IMR-90 (cell line): ENCODE data around the gene OPCML. TPM values are rescaled to one million over a fixed set of nuclear protein-coding genes. Genes with fewer than 3 reads are reported as not detected.

Experiments
- ATAC-seq: fragments of 200-7000 bp; cut with Tn5 transposase; 2 replicates; pipeline ENCODE4 v1.9.1; 2020; ENCODE audit warnings: low read depth, mild to moderate bottlenecking, moderate library complexity
- BruUV-seq: library from RNA; stranded (reverse); fragments of 400-500 nt; replicated peaks from 2 replicates; lab custom pipeline; 2021; lab: Mats Ljungman, UMichigan
- CTCF ChIA-PET: fragments of 300-600 bp; formaldehyde crosslinking; extraction: SDS; loops from one replicate; lab custom pipeline; 2021; ENCODE audit warnings: antibody characterized with exemption; lab: Yijun Ruan, JAX
- POLR2A ChIA-PET: fragments of 300-600 bp; sonication (Branson Sonifier 250); formaldehyde crosslinking; loops from one replicate; lab custom pipeline; 2022; ENCODE audit warnings: antibody characterized with exemption; ENCODE audit not compliant: unreplicated experiment; lab: Charles Lee
- DNase-seq: peaks from one replicate; pipeline ENCODE4 v3.0.0; 2013
- H2AFZ ChIP-seq: replicated peaks from 2 replicates; pipeline ENCODE3; 2013; ENCODE audit warnings: low read length, mild to moderate bottlenecking; ENCODE audit not compliant: poor library complexity
- H2AK5ac ChIP-seq: 2 replicates; pipeline ENCODE4 v1.6.1; 2013; ENCODE audit warnings: low read depth, low read length, inconsistent platforms
- H2AK9ac ChIP-seq: replicated peaks from 2 replicates; pipeline ENCODE3; 2013; ENCODE audit warnings: mild to moderate bottlenecking, low read depth, low read length, moderate library complexity; ENCODE audit not compliant: poor library complexity
- H2BK120ac ChIP-seq: 2 replicates; pipeline ENCODE4 v1.6.1; 2013; ENCODE audit warnings: low read depth, low read length, inconsistent platforms
- H2BK15ac ChIP-seq: 3 replicates; pipeline ENCODE4 v1.6.1; 2013; ENCODE audit warnings: low read depth, low read length, inconsistent platforms
- H2BK20ac ChIP-seq: 2 replicates; pipeline ENCODE4 v1.6.1; 2013; ENCODE audit warnings: low read depth, mild to moderate bottlenecking, inconsistent platforms, low read length, moderate library complexity
- H2BK5ac ChIP-seq: 2 replicates; pipeline ENCODE4 v1.6.1; 2013; ENCODE audit warnings: mild to moderate bottlenecking, low read depth, low read length, inconsistent platforms; ENCODE audit not compliant: poor library complexity, severe bottlenecking
- H3K14ac ChIP-seq: replicated peaks from 2 replicates; pipeline ENCODE4 v1.6.1; 2013; ENCODE audit warnings: low read depth, low read length, inconsistent platforms
- H3K18ac ChIP-seq: 2 replicates; pipeline ENCODE4 v1.6.1; 2013; ENCODE audit warnings: low read depth, low read length, control low read depth
- H3K23ac ChIP-seq: 2 replicates; pipeline ENCODE4 v1.6.1; 2013; ENCODE audit warnings: low read depth, low read length, inconsistent platforms
- H3K27ac ChIP-seq: 2 replicates; pipeline ENCODE4 v1.5.1; 2013; ENCODE audit warnings: mild to moderate bottlenecking, control low read depth, low read length; ENCODE audit not compliant: insufficient read depth
- H3K27me3 ChIP-seq: 2 replicates; pipeline ENCODE4 v1.6.1; 2013; ENCODE audit warnings: low read length; ENCODE audit not compliant: control insufficient read depth, insufficient read depth
- H3K36me3 ChIP-seq: 2 replicates; pipeline ENCODE4 v1.6.1; 2013; ENCODE audit warnings: low read length, mixed read lengths; ENCODE audit not compliant: control insufficient read depth, insufficient read depth
- H3K4ac ChIP-seq: 2 replicates; pipeline ENCODE4 v1.6.1; 2013; ENCODE audit warnings: low read depth, low read length, inconsistent platforms
- H3K4me1 ChIP-seq: 2 replicates; pipeline ENCODE4 v1.6.1; 2013; ENCODE audit warnings: low read length, mixed read lengths; ENCODE audit not compliant: control insufficient read depth, insufficient read depth
- H3K4me2 ChIP-seq: 2 replicates; pipeline ENCODE4 v1.6.1; 2013; ENCODE audit warnings: low read depth, mild to moderate bottlenecking, control low read depth, low read length, moderate library complexity
- H3K4me3 ChIP-seq: 2 replicates; pipeline ENCODE4 v1.5.1; 2013; ENCODE audit warnings: low read depth, mild to moderate bottlenecking, control low read depth, low read length, moderate library complexity; ENCODE audit not compliant: insufficient read depth
- H3K56ac ChIP-seq: 2 replicates; pipeline ENCODE4 v1.6.1; 2013; ENCODE audit warnings: low read length, inconsistent platforms; ENCODE audit not compliant: insufficient read depth; ENCODE audit errors: extremely low read depth
- H3K79me1 ChIP-seq, 2 experiments: 2 replicates each; pipeline ENCODE4 v1.6.1; 2013; ENCODE audit warnings: low read length in 2 of 2, inconsistent platforms in 1 of 2, low read depth in 1 of 2
- H3K9ac ChIP-seq: 2 replicates; pipeline ENCODE4 v1.6.1; 2013; ENCODE audit warnings: low read depth, low read length, control low read depth
- H3K9me1 ChIP-seq: 2 replicates; pipeline ENCODE4 v1.6.1; 2013; ENCODE audit warnings: low read length, inconsistent platforms; ENCODE audit not compliant: insufficient read depth
- H3K9me3 ChIP-seq: 2 replicates; pipeline ENCODE4 v1.6.1; 2013; ENCODE audit warnings: low read length; ENCODE audit not compliant: control insufficient read depth, insufficient read depth
- H4K20me1 ChIP-seq: 2 replicates; pipeline ENCODE4 v1.6.1; 2013; ENCODE audit warnings: low read length, inconsistent platforms; ENCODE audit not compliant: insufficient read depth
- H4K5ac ChIP-seq: 2 replicates; pipeline ENCODE4 v1.6.1; 2013; ENCODE audit warnings: mild to moderate bottlenecking, low read depth, low read length, control low read depth
- H4K8ac ChIP-seq, 2 experiments: 2 replicates each; pipeline ENCODE4 v1.6.1; 2013; ENCODE audit warnings: low read depth in 2 of 2, low read length in 2 of 2, control low read depth in 1 of 2, inconsistent platforms in 1 of 2
- H4K91ac ChIP-seq: 2 replicates; pipeline ENCODE4 v1.6.1; 2013; ENCODE audit warnings: low read depth, low read length, inconsistent platforms; ENCODE audit not compliant: insufficient read depth
- BHLHE40 ChIP-seq: fragments of 150-350 bp; IDR thresholded peaks from 2 replicates; pipeline ENCODE4 v1.6.1; 2016; ENCODE audit warnings: mild to moderate bottlenecking, low read depth, low read length
- CEBPB ChIP-seq: IDR thresholded peaks from 2 replicates; pipeline ENCODE4 v1.6.1; 2012; ENCODE audit warnings: low read depth, low read length, improper control_type of control experiment
- CTCF ChIP-seq: conservative IDR thresholded peaks from 2 replicates; pipeline ENCODE4 v1.5.1; 2012; ENCODE audit warnings: mild to moderate bottlenecking, low read depth, low read length, improper control_type of control experiment
- ELK1 ChIP-seq: fragments of 150-350 bp; IDR thresholded peaks from 2 replicates; pipeline ENCODE4 v1.6.1; 2016; ENCODE audit warnings: low read depth, mild to moderate bottlenecking, low read length, moderate library complexity, borderline replicate concordance
- FOS ChIP-seq: fragments of 150-350 bp; IDR thresholded peaks from 2 replicates; pipeline ENCODE4 v1.6.1; 2016; ENCODE audit warnings: low read depth, low read length
- MAFK ChIP-seq: IDR thresholded peaks from 2 replicates; pipeline ENCODE4 v1.6.1; 2012; ENCODE audit warnings: low read depth, low read length, improper control_type of control experiment
- MAZ ChIP-seq: IDR thresholded peaks from 2 replicates; pipeline ENCODE4 v1.6.1; 2012; ENCODE audit warnings: low read depth, mild to moderate bottlenecking, low read length, improper control_type of control experiment, moderate library complexity, borderline replicate concordance
- MXI1 ChIP-seq: IDR thresholded peaks from 2 replicates; pipeline ENCODE4 v1.6.1; 2012; ENCODE audit warnings: low read depth, mild to moderate bottlenecking, low read length, moderate library complexity, borderline replicate concordance
- NFE2L2 ChIP-seq: fragments of 150-350 bp; IDR thresholded peaks from 2 replicates; pipeline ENCODE4 v1.6.1; 2016; ENCODE audit warnings: low read depth, mild to moderate bottlenecking, low read length
- POLR2A ChIP-seq: IDR thresholded peaks from 2 replicates; pipeline ENCODE4 v1.6.1; 2012; ENCODE audit warnings: mild to moderate bottlenecking, low read depth, low read length
- RCOR1 ChIP-seq: IDR thresholded peaks from 2 replicates; pipeline ENCODE4 v1.6.1; 2012; ENCODE audit warnings: mild to moderate bottlenecking, low read length, improper control_type of control experiment; ENCODE audit not compliant: insufficient replicate concordance
- WGBS, 2 experiments: methylation state at CpG; one replicate each; pipeline versions ENCODE4 v1.1.5 to v1.1.7; 2013; ENCODE audit warnings: missing lambda C conversion rate in 2 of 2; ENCODE audit not compliant: insufficient read length in 1 of 2; ENCODE audit errors: extremely low coverage in 2 of 2; 5-methylcytosine and 5-hydroxymethylcytosine counted together
- dilution Hi-C: fragments of 300-500 bp; cut with HindIII; formaldehyde crosslinking; loops from one replicate; pipeline ENCODE4 v1.14.3; 2018; ENCODE audit warnings: low sequenced_read_pairs; ENCODE audit not compliant: unreplicated experiment
- in situ Hi-C: fragments of 300-500 bp; cut with MboI; formaldehyde crosslinking; loops from 3 replicates; pipeline ENCODE4 v1.14.3; 2019; ENCODE audit warnings: low sequenced_read_pairs, inconsistent platforms, mixed read lengths
- intact Hi-C: fragments of 100-400 bp; cut with micrococcal nuclease; formaldehyde crosslinking; loops from 2 replicates; pipeline ENCODE4 v1.10.0; 2022
- polyA plus RNA-seq, 3 experiments: library from polyadenylated mRNA; depleted of rRNA; stranded (reverse); fragments of >200 nt; gene quantifications; 2 replicates each; pipeline ENCODE4 v1.2.3, GENCODE V29; 2012; ENCODE audit warnings: low replicate concordance in 1 of 3
- total RNA-seq: library from RNA; depleted of rRNA; stranded (reverse); fragments of >200 nt; gene quantifications from 2 replicates; pipeline ENCODE4 v1.2.3, GENCODE V29; 2012

The OPCML gene
- total and polyA plus RNA-seq, 2 of the 4 experiments (the other 2 are of a cell fraction) = under 0.01 to 2.6 TPM

GRCh38 chr11:133020372-133020714, 512.0 kb downstream of the OPCML start:
- H4K8ac ChIP-seq = no peak overlapping the region
- H3K23ac ChIP-seq = no peak overlapping the region
- BruUV-seq = no TSS peak
- H3K9ac ChIP-seq = no peak overlapping the region
- H3K27ac ChIP-seq = no peak overlapping the region
- H3K4me3 ChIP-seq = no peak overlapping the region
- in situ Hi-C loops = no loop called here
- TF ChIP-seq FOS = no peak
- TF ChIP-seq MAFK = no peak
- no peak for TF ChIP-seq POLR2A
- TF ChIP-seq CTCF = no peak
- TF ChIP-seq BHLHE40 = no peak
- TF ChIP-seq RCOR1 = no peak
- TF ChIP-seq NFE2L2 = no peak
- no peak for TF ChIP-seq MAZ
- TF ChIP-seq MXI1 = no peak
- no peak for TF ChIP-seq ELK1
- no peak for TF ChIP-seq CEBPB
- H3K36me3 ChIP-seq = no peaks in the 10 kb centered on the region
- H4K5ac ChIP-seq = no peak overlapping the region
- H2AK5ac ChIP-seq = no peak overlapping the region
- H2BK20ac ChIP-seq = no peak overlapping the region
- no peaks in the 10 kb centered on the region for H3K79me1 ChIP-seq
- H3K27me3 ChIP-seq = no peaks in the 10 kb centered on the region
- H3K4me2 ChIP-seq = no peak overlapping the region
- H2BK5ac ChIP-seq = no peak overlapping the region
- WGBS, 2 experiments = no CpG with 5 or more reads among the region's 1 CpG
- H2BK120ac ChIP-seq = no peak overlapping the region
- no peaks in the 10 kb centered on the region for H3K4me1 ChIP-seq
- no peak overlapping the region for H2AFZ ChIP-seq
- intact Hi-C loops = no loop called here
- no peaks in the 10 kb centered on the region for H4K20me1 ChIP-seq
- no peak overlapping the region for H3K14ac ChIP-seq
- no peak overlapping the region for H3K56ac ChIP-seq
- H3K9me1 ChIP-seq = no peaks in the 10 kb centered on the region
- H3K4ac ChIP-seq = no peak overlapping the region
- ATAC-seq (no peak), DNase-seq (no peak)
- no peak overlapping the region for H4K91ac ChIP-seq
- H2AK9ac ChIP-seq = no peak overlapping the region
- ChIA-PET POLR2A (no interaction called here), CTCF (no interaction called here)
- H2BK15ac ChIP-seq = no peak overlapping the region
- H3K9me3 ChIP-seq = peaks cover 8% of the 10 kb centered on the region
- no peak overlapping the region for H3K18ac ChIP-seq
- dilution Hi-C loops = no loop called here
